Astrocyte (in vitro differentiated cells and primary cell): ENCODE results near the gene CNKSR1. TPM values are rescaled to one million over a fixed set of nuclear protein-coding genes. Genes with fewer than 3 reads are reported as not detected.

Experiments
- DNase-seq: peaks from one replicate; pipeline ENCODE4 v3.0.0-alpha.2; 2010; ENCODE audit warnings: low read depth
- FAIRE-seq: peaks from 2 replicates; lab custom pipeline; 2011; peaks lifted over from hg19 to GRCh38; lab: Jason Lieb, UNC
- H2AFZ ChIP-seq: 2 replicates; pipeline ENCODE4 v1.6.0; 2012; ENCODE audit warnings: low read depth, low read length, inconsistent platforms
- H3K27ac ChIP-seq: 2 replicates; pipeline ENCODE4 v1.5.1; 2011; ENCODE audit warnings: low read depth, low read length, inconsistent platforms
- H3K27me3 ChIP-seq: 2 replicates; pipeline ENCODE4 v1.6.0; 2011; ENCODE audit warnings: low read length, inconsistent platforms; ENCODE audit not compliant: insufficient read depth
- H3K36me3 ChIP-seq: 2 replicates; pipeline ENCODE4 v1.5.1; 2011; ENCODE audit warnings: low read length, inconsistent platforms; ENCODE audit not compliant: insufficient read depth
- H3K4me1 ChIP-seq: 2 replicates; pipeline ENCODE4 v1.5.1; 2011; ENCODE audit warnings: low read length, inconsistent platforms; ENCODE audit not compliant: insufficient read depth
- H3K4me2 ChIP-seq: 2 replicates; pipeline ENCODE4 v1.6.0; 2012; ENCODE audit warnings: low read length, inconsistent platforms
- H3K4me3 ChIP-seq: 2 replicates; pipeline ENCODE4 v1.5.1; 2011; ENCODE audit warnings: low read depth, mild to moderate bottlenecking, low read length, inconsistent platforms; ENCODE audit not compliant: insufficient read depth
- H3K79me2 ChIP-seq: 2 replicates; pipeline ENCODE4 v1.6.0; 2012; ENCODE audit warnings: mild to moderate bottlenecking, low read length, inconsistent platforms; ENCODE audit not compliant: insufficient read depth
- H3K9ac ChIP-seq: 2 replicates; pipeline ENCODE4 v1.6.0; 2012; ENCODE audit warnings: mild to moderate bottlenecking, low read length, inconsistent platforms
- H3K9me3 ChIP-seq: 2 replicates; pipeline ENCODE4 v1.5.1; 2012; ENCODE audit warnings: low read depth, mild to moderate bottlenecking, low read length, inconsistent platforms; ENCODE audit not compliant: insufficient read depth
- H4K20me1 ChIP-seq: 2 replicates; pipeline ENCODE4 v1.6.0; 2012; ENCODE audit warnings: low read length, inconsistent platforms; ENCODE audit not compliant: insufficient read depth
- H3K27ac Mint-ChIP-seq: one replicate; pipeline ENCODE4 v1.8.0; 2021; ENCODE audit warnings: mild to moderate bottlenecking, mixed read lengths; ENCODE audit not compliant: unreplicated experiment
- H3K27me3 Mint-ChIP-seq: one replicate; pipeline ENCODE4 v1.8.0; 2021; ENCODE audit warnings: low read depth, mixed read lengths; ENCODE audit not compliant: unreplicated experiment
- H3K36me3 Mint-ChIP-seq: one replicate; pipeline ENCODE4 v1.8.0; 2021; ENCODE audit warnings: low read depth, mixed read lengths; ENCODE audit not compliant: unreplicated experiment
- H3K4me1 Mint-ChIP-seq: one replicate; pipeline ENCODE4 v1.8.0; 2021; ENCODE audit warnings: low read depth, mixed read lengths; ENCODE audit not compliant: unreplicated experiment
- H3K4me3 Mint-ChIP-seq: one replicate; pipeline ENCODE4 v1.8.0; 2021; ENCODE audit warnings: mild to moderate bottlenecking, moderate library complexity, mixed read lengths; ENCODE audit not compliant: unreplicated experiment
- H3K9me3 Mint-ChIP-seq: one replicate; pipeline ENCODE4 v1.8.0; 2021; ENCODE audit warnings: mild to moderate bottlenecking, mixed read lengths; ENCODE audit not compliant: unreplicated experiment
- EZH2 ChIP-seq: IDR thresholded peaks from 2 replicates; pipeline ENCODE4 v1.6.1; 2012; ENCODE audit warnings: mild to moderate bottlenecking, low read length, inconsistent platforms; ENCODE audit not compliant: insufficient read depth
- total RNA-seq: library from RNA; stranded (reverse); gene quantifications from 2 replicates; pipeline ENCODE4 v1.2.1, GENCODE V29; 2021
- TF ChIP-seq, protein P1 (sequence below): IDR thresholded peaks from 2 replicates; pipeline ENCODE4 v1.5.1; 2011; ENCODE audit warnings: low read depth, mild to moderate bottlenecking, inconsistent platforms, low read length, moderate library complexity; ENCODE audit not compliant: insufficient read depth

Gene CNKSR1
- total RNA-seq, 1 donor from 2014 or later: 5.0 TPM

DNA sequence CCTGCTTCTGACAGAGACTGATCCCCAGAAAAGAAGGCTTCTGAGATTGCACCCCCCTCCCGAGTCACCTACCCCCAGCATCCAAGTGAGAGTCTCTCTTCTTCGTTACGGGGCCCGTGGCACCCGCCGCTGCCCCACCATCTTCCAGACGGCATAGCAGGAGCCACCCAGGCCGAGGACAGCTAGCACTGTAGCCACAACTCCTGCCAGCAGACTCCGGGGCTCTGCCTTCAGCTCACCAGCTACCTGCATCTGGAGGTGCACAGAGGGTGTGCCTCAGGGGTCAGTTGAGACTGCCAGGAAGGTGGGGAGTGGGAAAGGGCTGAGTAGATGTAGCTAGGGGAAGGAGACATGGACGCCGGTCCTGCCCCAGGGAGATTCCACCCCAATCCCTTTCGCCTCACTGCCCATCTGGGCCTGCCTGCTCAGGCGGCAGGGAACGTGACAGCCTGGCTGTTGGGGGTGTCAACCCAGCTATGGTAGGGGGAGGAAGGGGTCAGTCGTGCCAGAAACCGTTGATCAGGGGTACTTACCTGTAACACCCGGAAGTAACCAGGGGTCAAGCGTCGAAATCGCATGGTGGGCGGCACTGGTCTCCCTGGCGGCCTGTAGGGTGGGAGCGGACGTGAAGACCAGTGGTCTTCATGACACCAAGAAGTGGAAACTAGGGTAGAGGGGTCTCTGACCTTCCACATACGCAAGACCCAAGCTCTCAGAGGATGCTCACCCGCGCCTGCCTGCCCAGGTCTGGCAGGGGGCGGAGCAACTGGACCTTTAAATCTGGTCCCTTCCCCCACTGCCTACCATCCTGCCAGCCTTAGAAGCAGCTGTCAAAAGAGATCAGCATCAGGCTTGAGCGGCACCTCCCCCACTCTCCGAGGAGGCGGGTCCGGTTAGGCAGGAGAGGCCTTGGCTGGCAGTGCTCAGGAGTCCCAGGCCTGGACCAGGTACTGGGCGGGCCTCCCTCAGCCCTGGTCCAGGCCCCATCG, 5.9 kb upstream of the CNKSR1 start, which contains the start of gene ZNF593OS:
Gene ZNF593OS, minus strand, starts transcription at position 749 of the 989 bp plus-strand sequence. Its CDS starts 171 bp downstream, at position 578.
- H3K36me3 ChIP-seq: no peaks in the 10 kb centered on the region
- H3K27me3 ChIP-seq: no peaks in the 10 kb centered on the region
- peaks cover 13% of the 10 kb centered on the region for H3K4me1 ChIP-seq
- Mint-ChIP-seq H3K27ac (no peak within 1 kb of the TSS), H3K36me3 (no peaks in the 10 kb centered on the region), H3K27me3 (no peaks in the 10 kb centered on the region), H3K4me1 (no peaks in the 10 kb centered on the region), H3K9me3 (no peaks in the 10 kb centered on the region), H3K4me3 (peak within 1 kb of the TSS; percentile 89)
- H3K79me2 ChIP-seq: peaks cover 20% of the 10 kb centered on the region
- DNase-seq (no peak), FAIRE-seq (no peak)
- H4K20me1 ChIP-seq: no peaks in the 10 kb centered on the region
- H3K9ac ChIP-seq: peak within 1 kb of the TSS; percentile 94
- TF ChIP-seq, protein P1, sequence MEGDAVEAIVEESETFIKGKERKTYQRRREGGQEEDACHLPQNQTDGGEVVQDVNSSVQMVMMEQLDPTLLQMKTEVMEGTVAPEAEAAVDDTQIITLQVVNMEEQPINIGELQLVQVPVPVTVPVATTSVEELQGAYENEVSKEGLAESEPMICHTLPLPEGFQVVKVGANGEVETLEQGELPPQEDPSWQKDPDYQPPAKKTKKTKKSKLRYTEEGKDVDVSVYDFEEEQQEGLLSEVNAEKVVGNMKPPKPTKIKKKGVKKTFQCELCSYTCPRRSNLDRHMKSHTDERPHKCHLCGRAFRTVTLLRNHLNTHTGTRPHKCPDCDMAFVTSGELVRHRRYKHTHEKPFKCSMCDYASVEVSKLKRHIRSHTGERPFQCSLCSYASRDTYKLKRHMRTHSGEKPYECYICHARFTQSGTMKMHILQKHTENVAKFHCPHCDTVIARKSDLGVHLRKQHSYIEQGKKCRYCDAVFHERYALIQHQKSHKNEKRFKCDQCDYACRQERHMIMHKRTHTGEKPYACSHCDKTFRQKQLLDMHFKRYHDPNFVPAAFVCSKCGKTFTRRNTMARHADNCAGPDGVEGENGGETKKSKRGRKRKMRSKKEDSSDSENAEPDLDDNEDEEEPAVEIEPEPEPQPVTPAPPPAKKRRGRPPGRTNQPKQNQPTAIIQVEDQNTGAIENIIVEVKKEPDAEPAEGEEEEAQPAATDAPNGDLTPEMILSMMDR: no peak
- no peak for TF ChIP-seq EZH2
- H3K27ac ChIP-seq: no peak within 1 kb of the TSS
- no peaks in the 10 kb centered on the region for H3K9me3 ChIP-seq
- H3K4me3 ChIP-seq: peak within 1 kb of the TSS; percentile 68
- H2AFZ ChIP-seq: no peak within 1 kb of the TSS
- H3K4me2 ChIP-seq: peak within 1 kb of the TSS; percentile 88

DNA sequence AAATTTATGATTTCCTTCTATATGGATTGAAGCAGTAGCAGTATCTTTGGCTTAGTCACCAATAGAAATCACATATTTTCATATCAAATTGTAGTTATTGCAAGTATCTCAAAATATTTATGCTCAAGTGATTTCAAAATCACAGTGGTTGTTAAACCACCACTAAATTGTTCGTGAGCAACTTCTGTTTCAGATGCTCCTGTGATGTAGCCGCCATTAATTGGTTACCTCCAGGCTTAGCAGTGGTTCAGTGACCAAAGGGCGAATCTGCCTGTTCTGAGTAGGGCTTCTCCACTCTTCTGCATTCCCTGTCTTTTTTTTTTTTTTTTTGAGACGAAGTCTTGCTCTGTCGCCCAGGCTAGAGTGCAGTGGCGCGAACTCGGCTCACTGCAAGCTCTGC, 1.9 kb upstream of the CNKSR1 start:
- Histone ChIP-seq H2AFZ (no peak overlapping the region), H3K27ac (no peak overlapping the region), H3K4me1 (peaks cover 6% of the 10 kb centered on the region), H3K4me3 (no peak overlapping the region), H3K9ac (no peak overlapping the region), H3K36me3 (no peaks in the 10 kb centered on the region), H3K79me2 (peaks cover 14% of the 10 kb centered on the region), H3K9me3 (no peaks in the 10 kb centered on the region), H3K27me3 (no peaks in the 10 kb centered on the region), H4K20me1 (no peaks in the 10 kb centered on the region), H3K4me2 (no peak overlapping the region)
- Mint-ChIP-seq H3K9me3 (no peaks in the 10 kb centered on the region), H3K27ac (no peak overlapping the region), H3K36me3 (no peaks in the 10 kb centered on the region), H3K4me1 (peaks cover 6% of the 10 kb centered on the region), H3K4me3 (no peak overlapping the region), H3K27me3 (no peaks in the 10 kb centered on the region)
- DNase-seq (no peak), FAIRE-seq (no peak)
- TF ChIP-seq, protein P1: no peak
- TF ChIP-seq EZH2: no peak
